AG09309 (cell line): ENCODE measurements around the gene CASQ2.

Experiments used
- DNase-seq: peaks from one replicate; pipeline ENCODE4 v3.0.0-alpha.2; 2010; ENCODE audit warnings: low read depth
- H3K4me3 ChIP-seq: 2 replicates; pipeline ENCODE4 v1.5.1; 2011; ENCODE audit warnings: mild to moderate bottlenecking, low read depth, low read length, moderate library complexity; ENCODE audit not compliant: control insufficient read depth
- TF ChIP-seq, protein P1 (sequence below): IDR thresholded peaks from 2 replicates; pipeline ENCODE4 v1.5.1; 2011; ENCODE audit warnings: mild to moderate bottlenecking, low read depth, low read length, inconsistent platforms; ENCODE audit not compliant: insufficient read depth, control insufficient read depth; ENCODE audit errors: missing control alignments

The CASQ2 gene

DNA sequence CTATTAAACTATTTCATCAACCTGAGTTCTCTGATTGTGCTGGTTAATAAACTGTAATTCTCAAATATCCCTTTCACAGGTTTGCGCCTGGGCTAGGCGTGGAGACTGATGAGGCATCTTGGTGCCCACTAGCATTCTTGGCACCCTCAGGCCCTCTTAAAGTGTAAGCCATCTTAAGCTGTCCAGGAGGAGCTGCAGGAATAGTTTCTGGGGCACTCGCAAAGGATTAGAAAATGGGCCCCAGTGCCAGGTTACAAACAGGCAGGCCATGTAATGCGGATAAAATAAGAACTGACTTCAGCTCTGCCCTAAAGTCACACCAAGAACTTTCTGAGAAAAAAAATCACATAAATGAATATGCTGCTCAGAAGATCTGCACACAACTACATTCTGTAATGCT, 1.1 kb downstream of the CASQ2 start:
- H3K4me3 ChIP-seq = no peak overlapping the region
- TF ChIP-seq, protein P1, sequence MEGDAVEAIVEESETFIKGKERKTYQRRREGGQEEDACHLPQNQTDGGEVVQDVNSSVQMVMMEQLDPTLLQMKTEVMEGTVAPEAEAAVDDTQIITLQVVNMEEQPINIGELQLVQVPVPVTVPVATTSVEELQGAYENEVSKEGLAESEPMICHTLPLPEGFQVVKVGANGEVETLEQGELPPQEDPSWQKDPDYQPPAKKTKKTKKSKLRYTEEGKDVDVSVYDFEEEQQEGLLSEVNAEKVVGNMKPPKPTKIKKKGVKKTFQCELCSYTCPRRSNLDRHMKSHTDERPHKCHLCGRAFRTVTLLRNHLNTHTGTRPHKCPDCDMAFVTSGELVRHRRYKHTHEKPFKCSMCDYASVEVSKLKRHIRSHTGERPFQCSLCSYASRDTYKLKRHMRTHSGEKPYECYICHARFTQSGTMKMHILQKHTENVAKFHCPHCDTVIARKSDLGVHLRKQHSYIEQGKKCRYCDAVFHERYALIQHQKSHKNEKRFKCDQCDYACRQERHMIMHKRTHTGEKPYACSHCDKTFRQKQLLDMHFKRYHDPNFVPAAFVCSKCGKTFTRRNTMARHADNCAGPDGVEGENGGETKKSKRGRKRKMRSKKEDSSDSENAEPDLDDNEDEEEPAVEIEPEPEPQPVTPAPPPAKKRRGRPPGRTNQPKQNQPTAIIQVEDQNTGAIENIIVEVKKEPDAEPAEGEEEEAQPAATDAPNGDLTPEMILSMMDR = no peak
- DNase-seq = no peak

DNA sequence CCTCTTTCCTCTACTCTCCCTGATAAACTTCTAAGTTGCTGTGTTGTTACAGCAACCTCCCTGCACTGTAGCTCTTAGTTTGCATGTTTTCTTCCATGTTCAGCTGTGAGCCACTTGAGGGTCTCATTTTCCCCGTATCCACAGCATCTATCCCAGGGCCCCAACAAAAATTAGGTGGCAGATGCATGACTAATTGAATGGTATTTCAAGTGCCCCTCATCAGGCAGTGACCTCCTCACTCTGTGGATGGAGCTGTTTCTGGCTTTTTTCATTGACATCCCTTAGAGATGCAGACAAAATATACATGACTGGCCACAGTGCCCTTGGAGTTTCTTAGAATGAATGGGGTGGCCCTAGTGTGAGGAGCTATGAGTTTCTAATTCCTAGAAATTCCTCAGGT, 3.4 kb downstream of the CASQ2 start:
- TF ChIP-seq, protein P1 = no peak
- H3K4me3 ChIP-seq = no peak overlapping the region
- no peak for DNase-seq

DNA sequence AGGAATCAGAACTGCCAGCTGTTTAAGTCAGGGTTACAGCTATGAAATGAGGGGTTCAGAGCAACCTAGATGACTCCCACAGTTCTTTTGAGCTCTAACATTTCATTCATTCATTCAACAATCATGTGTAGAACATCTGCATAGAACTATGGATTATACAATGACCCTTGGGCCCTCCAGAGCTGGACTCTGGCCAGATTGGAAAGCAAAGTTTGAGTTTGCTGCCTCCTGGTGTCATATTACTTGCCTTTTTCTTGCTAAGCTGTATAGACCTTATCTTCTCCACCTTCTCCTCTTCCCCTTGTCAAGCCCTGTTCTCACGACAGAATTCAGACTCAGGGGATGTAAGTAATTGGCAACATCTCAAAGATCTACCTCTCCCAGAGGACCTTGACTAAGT, 4.0 kb downstream of the CASQ2 start:
- no peak for DNase-seq
- TF ChIP-seq, protein P1 = peak; percentile 35
- no peak overlapping the region for H3K4me3 ChIP-seq

DNA sequence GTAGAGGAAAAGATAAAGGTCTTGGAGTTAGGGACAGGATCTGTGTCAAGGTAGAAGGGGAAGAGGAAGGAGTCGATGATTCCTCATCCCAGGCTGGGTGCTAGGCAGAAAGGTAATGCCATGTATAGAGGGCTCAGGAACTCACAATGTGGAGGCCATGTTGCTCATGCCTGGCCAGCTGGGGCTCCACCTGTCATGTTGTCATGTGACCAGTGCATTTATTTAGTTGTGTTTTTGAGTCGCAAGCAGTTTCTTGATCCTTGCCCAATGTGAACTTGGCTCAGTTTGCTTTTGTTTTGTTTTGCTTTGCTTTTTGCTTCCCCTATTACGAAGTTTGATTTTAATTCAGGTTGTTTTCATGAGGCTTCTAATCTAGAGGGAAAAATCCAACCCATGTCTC, 5.7 kb downstream of the CASQ2 start:
- TF ChIP-seq, protein P1 = no peak
- DNase-seq = no peak
- H3K4me3 ChIP-seq = no peak overlapping the region

DNA sequence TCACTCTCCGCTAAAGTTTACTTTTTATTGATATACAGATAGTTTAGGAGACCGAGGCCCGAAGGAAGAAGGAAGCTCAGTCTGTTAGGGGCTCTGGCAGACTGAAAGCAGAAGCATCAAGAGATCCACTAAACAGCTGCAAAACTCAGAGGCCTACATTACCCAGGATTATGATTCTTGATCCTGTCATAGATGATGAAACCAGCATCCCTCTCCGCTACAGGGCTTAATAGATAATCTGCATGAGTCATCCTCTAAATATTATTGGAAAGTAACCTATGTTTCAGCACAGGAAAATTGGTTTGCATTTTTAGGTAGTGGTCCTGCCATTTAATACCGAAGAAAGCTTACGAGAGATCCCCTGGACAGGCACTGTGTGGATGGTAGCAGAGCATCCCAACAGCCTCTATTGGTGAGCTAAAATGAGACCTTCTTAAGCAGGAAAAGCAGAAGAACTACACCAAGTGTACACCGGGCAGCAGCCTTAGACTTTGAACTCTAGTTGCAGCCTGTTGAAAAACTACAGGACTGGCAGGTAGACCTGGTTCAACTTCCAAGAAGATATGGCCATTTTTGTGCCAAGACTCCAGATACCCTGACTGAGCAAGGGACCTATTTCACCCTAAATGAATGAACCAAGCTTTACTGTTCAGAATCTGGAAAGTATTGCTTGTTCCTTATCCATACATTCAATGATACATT, 6.8 kb downstream of the CASQ2 start:
- no peak for DNase-seq
- TF ChIP-seq, protein P1 = no peak
- H3K4me3 ChIP-seq = no peak overlapping the region

DNA sequence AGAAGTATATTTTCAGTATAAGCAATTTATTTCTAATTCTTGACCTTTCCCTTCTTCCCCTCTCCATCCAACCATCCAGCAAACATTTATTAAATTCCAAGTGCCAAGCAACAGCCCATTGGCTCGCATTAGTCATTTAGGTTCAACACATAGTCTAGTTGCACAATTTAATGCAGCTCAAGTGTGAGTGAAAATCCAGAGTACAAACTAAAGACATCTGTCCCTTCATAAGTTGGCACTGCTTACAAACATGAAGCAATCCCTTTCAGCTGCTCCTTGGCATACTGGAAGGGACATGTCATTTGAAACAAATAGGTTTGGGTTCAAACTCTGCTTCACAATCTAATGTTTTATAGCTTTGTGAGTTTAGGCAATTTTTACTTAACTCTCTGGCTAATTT, 10.7 kb downstream of the CASQ2 start:
- TF ChIP-seq, protein P1 = no peak
- no peak overlapping the region for H3K4me3 ChIP-seq
- no peak for DNase-seq
